Activated naive CD8-positive, alpha-beta T cell treated with anti-CD3 and anti-CD28 coated beads, Interleukin-2, amount 10 ng/mL, durations not matched to agents 7 days and 5 days (primary cell): ENCODE data around the gene CAPN11. TPM values are rescaled to one million over a fixed set of nuclear protein-coding genes. Genes with fewer than 3 reads are reported as not detected.
"Not testable (repeated sequence)": the region's sequence is repeated elsewhere in the genome, so short reads cannot be mapped to it uniquely, and the experiment has no call there.

Experiments
- ATAC-seq: fragments of 150-1000 bp; cut with Tn5 transposase; one replicate; pipeline ENCODE4 v1.10.0; 2021; ENCODE audit warnings: low read depth, moderate library complexity
- POLR2A ChIA-PET: fragments of 350-600 bp; sonication (Branson Sonifier 250); formaldehyde crosslinking; loops from one replicate; lab custom pipeline; 2021; ENCODE audit warnings: antibody characterized with exemption; lab: Charles Lee
- DNase-seq: peaks from one replicate; pipeline ENCODE4 v3.0.0; 2021
- H3K27ac Mint-ChIP-seq: one replicate; pipeline ENCODE4 v1.8.0; 2022; ENCODE audit warnings: mild to moderate bottlenecking, mixed read lengths
- H3K27me3 Mint-ChIP-seq: one replicate; pipeline ENCODE4 v1.8.0; 2022; ENCODE audit warnings: mild to moderate bottlenecking, moderate library complexity, mixed read lengths
- H3K36me3 Mint-ChIP-seq: one replicate; pipeline ENCODE4 v1.8.0; 2021; ENCODE audit warnings: mild to moderate bottlenecking, mixed read lengths
- H3K4me1 Mint-ChIP-seq: one replicate; pipeline ENCODE4 v1.8.0; 2021; ENCODE audit warnings: mixed read lengths
- H3K4me3 Mint-ChIP-seq: one replicate; pipeline ENCODE4 v1.8.0; 2022; ENCODE audit warnings: mild to moderate bottlenecking, moderate library complexity, mixed read lengths
- H3K9me3 Mint-ChIP-seq: one replicate; pipeline ENCODE4 v1.8.0; 2021; ENCODE audit warnings: mixed read lengths
- total RNA-seq, 2 experiments: library from RNA; stranded (reverse); gene quantifications; one replicate each; pipeline ENCODE4 v1.2.3, GENCODE V29; 2021

The CAPN11 gene
- total RNA-seq, 2 experiments from 2014 or later: not detected

DNA sequence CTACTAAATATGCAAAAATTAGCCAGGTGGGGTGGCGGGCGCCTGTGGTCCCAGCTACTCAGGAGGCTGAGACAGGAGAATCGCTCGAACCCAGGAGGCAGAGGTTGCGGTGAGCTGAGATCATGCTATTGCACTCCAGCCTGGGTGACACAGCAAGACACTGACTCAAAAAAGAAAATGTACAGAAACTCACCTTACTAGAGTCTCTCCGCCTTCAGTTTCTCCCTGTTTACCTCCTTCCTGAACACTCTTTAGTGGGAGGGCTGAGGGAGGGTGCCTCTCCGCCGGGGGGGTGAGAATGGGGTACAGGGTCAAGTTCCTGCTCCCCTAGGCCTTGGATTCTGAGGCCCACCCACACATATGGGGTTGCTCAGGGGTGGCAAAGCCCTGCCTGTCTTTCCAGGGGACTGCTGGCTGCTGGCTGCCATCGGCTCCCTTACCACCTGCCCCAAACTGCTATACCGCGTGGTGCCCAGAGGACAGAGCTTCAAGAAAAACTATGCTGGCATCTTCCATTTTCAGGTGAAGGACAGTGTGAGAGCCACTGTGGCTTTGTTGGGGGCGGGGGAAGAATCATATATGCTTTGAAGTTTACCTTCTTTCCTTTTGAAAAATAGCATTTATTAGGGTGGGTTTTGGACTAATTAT, 13.4 kb downstream of the CAPN11 start:
- Mint-ChIP-seq H3K9me3 (no peaks in the 10 kb centered on the region), H3K36me3 (no peaks in the 10 kb centered on the region), H3K4me3 (no peak overlapping the region), H3K27me3 (peaks cover 20% of the 10 kb centered on the region), H3K4me1 (peaks cover 10% of the 10 kb centered on the region), H3K27ac (no peak overlapping the region)
- DNase-seq (no peak), ATAC-seq (no peak)
- POLR2A ChIA-PET: interaction anchor here (1.5 kb wide), 1 partner anchor 83 kb away, joined by 6 read pairs; no protein-coding TSS in a partner anchor

DNA sequence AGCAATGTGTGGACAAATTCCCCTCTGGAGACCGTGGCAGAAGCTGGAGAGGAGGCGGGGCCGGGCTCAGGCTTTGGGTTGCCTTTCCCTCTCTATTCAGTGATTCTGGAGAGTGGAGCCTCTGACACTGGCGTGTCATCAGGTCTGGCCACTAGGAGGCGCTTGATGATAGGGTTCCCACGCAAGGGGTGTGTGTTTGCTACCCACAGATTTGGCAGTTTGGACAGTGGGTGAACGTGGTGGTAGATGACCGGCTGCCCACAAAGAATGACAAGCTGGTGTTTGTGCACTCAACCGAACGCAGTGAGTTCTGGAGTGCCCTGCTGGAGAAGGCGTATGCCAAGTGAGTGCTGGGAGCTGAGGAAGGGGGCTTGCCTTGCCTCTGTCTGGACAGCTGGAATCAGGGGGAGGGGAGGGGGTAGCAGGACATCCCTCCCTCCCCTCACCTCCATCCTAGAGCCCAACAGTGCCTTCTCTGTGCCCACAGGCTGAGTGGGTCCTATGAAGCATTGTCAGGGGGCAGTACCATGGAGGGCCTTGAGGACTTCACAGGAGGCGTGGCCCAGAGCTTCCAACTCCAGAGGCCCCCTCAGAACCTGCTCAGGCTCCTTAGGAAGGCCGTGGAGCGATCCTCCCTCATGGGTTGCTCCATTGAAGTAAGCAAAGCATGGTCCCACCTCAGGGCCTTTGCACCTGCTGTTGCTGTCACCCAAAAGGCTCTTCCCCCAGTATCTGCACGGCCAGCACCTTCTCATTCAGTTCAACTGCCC, 14.3 kb downstream of the CAPN11 start:
- Mint-ChIP-seq H3K27me3 (peaks cover 23% of the 10 kb centered on the region), H3K9me3 (no peaks in the 10 kb centered on the region), H3K36me3 (no peaks in the 10 kb centered on the region), H3K27ac (peak overlapping the region; percentile 13), H3K4me3 (no peak overlapping the region), H3K4me1 (peaks cover 16% of the 10 kb centered on the region)
- POLR2A ChIA-PET: interaction anchor here (1.0 to 1.5 kb wide), 2 partner anchors 74 to 82 kb away, joined by 5 to 6 read pairs; partner anchors contain the start of gene HSP90AB1
- ATAC-seq (peak; percentile 79), DNase-seq (peak; percentile 77)

DNA sequence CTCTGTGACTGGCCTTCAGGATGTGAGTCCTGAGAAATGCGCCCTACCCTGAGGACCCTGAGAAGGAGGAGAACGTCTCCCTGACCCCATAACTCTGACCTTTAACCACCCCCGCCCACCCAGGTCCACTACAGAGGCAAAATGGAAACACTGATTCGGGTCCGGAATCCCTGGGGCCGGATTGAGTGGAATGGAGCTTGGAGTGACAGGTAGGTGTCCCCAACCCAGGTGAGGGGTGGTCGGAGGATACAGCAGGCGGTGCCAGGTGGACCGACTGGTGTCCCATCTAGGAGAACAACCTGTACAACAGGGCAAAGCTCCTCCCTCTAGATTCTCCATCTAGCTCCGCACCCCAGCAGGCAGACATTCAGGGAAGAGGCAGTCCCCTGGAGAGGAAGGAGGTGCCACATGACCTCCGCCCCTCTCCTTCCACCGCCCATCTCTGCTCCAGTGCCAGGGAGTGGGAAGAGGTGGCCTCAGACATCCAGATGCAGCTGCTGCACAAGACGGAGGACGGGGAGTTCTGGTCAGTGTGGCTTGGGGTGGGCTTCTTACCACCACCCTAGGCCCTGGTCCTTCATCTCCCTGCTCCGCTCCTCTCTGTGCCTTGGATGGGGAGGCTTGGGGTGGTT, 17.6 kb downstream of the CAPN11 start:
- no peak overlapping the region for H3K27ac Mint-ChIP-seq
- H3K4me1 Mint-ChIP-seq: peaks cover 16% of the 10 kb centered on the region
- ATAC-seq: no peak
- no peak for DNase-seq
- H3K27me3 Mint-ChIP-seq: peaks cover 21% of the 10 kb centered on the region
- no peaks in the 10 kb centered on the region for H3K9me3 Mint-ChIP-seq
- POLR2A ChIA-PET: interaction anchor here (1.6 to 2.2 kb wide), 2 partner anchors 71 to 80 kb away, joined by 5 to 16 read pairs; partner anchors contain the start of gene HSP90AB1
- no peaks in the 10 kb centered on the region for H3K36me3 Mint-ChIP-seq
- peak overlapping the region; percentile 74 for H3K4me3 Mint-ChIP-seq

DNA sequence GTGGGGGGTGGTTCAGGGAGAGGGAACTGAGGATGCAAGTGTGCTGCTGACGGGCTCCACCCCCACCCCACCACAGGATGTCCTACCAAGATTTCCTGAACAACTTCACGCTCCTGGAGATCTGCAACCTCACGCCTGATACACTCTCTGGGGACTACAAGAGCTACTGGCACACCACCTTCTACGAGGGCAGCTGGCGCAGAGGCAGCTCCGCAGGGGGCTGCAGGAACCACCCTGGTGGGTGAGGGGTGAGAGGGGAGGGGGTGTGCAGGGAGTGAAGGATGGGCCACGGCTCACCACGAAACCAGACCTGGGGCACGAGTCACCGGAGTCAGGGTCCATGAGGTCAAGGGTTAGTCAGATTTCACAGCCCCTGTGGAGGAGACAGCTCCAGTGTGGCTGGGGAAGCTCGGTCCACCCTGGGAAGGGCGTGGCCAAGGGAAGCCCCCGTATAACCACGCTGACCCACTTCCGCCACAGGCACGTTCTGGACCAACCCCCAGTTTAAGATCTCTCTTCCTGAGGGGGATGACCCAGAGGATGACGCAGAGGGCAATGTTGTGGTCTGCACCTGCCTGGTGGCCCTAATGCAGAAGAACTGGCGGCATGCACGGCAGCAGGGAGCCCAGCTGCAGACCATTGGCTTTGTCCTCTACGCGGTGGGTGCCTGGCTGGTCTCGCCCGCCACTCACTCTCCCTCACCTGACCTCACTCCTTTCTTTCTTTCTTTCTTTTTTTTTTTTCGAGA, 18.3 kb downstream of the CAPN11 start:
- DNase-seq (peak; percentile 63), ATAC-seq (peak; percentile 61)
- peaks cover 20% of the 10 kb centered on the region for H3K27me3 Mint-ChIP-seq
- no peaks in the 10 kb centered on the region for H3K9me3 Mint-ChIP-seq
- H3K4me3 Mint-ChIP-seq: peak overlapping the region; percentile 74
- POLR2A ChIA-PET: interaction anchor here (1.6 to 2.2 kb wide), 2 partner anchors 70 to 79 kb away, joined by 5 to 16 read pairs; partner anchors contain the start of gene HSP90AB1
- peak overlapping the region; percentile 73 for H3K27ac Mint-ChIP-seq
- H3K4me1 Mint-ChIP-seq: peaks cover 16% of the 10 kb centered on the region
- no peaks in the 10 kb centered on the region for H3K36me3 Mint-ChIP-seq

DNA sequence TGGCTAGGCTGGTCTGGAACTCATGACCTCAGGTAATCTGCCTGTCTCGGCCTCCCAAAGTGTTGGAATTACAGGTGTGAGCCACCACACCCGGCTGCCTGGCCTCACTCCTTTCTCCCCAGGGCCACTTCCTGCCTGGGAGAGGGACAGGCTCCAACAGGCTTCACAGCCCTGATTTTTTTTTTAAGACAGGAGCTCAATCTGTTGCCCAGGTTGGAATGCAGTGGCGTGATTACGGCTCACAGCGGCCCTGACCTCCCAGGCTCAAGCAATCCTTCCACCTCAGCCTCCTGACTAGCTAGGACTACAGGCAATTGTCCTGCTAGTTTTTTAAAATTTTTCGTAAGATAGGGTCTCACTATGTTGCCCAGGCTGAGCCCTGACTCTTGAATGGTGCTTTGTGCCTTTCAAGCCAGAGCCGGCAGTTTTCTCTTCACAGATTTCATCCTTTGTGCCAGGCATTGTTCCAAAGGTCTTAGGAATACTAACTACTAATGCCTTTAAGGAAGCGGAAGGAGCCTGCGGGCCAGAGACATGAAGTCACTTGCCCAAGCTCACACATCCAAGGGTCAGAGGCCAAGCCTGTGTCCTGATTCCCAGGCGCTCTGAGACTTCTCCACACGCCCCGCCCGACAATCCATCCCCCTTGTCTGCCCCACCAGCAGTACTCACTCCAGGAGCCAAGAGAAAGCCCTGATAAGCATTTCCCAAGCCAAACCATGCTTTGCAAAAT, 19.2 kb downstream of the CAPN11 start:
- Mint-ChIP-seq H3K27ac (no peak overlapping the region), H3K4me1 (peaks cover 12% of the 10 kb centered on the region), H3K9me3 (no peaks in the 10 kb centered on the region), H3K36me3 (no peaks in the 10 kb centered on the region), H3K27me3 (peaks cover 14% of the 10 kb centered on the region), H3K4me3 (peak overlapping the region; percentile 74)
- ATAC-seq (no peak), DNase-seq (no peak)
- POLR2A ChIA-PET: interaction anchor here (0.6 to 2.2 kb wide), 3 partner anchors 43 to 79 kb away, joined by 4 to 16 read pairs (median 5); partner anchors contain the start of gene HSP90AB1

DNA sequence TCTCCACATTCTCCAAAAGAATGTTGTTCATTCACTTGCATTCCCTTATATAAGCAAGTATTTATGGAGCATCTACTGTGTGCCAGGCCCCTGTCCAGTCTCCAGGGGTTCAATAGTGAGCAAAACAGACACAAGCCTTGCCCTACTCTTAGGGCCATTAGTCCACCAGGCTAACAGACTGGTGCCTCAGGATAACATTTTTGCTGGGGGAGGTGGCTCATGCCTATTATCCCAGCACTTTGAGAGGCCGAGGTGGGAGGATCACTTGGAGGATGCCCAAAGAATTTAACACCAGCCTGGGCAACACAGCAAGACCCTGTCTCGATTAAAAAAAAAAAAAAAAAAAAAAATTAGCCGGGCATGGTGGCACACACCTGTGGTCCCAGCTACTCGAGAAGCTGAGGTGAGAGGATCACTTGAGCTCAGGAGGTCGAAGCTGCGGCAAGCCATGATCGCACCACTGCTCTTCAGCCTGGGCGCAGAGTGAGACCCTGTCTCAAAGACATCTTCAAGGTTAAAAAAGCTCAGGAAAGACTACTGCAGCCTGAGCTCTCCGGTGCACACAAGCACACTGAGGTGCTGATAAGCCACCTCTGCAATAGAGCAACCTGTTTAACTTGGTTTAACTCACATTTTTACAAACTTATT, 19.9 kb downstream of the CAPN11 start:
- Mint-ChIP-seq H3K27me3 (peaks cover 14% of the 10 kb centered on the region), H3K27ac (no peak overlapping the region)

DNA sequence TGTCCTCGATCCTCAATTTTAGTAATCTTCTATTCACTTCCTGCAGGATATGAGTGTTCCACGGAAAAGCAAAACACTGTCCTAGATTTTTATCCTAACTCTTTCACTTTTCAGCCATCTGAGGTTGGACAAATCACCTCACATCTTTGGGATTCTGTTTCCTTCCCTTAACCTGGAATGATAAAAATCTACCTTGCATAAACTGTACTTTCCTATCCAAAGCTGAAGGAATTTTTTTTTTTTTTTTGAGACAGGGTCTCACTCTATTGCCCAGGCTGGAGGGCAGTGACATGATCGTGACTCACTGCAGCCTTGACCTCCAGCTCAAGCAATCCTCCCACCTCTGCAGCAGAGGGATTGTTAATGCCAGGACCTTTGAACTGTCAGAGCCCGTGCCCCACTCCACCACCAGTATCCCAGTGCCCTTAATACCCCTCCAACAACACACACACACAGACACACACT, 20.5 kb downstream of the CAPN11 start:
- Mint-ChIP-seq H3K36me3 (no peaks in the 10 kb centered on the region), H3K27ac (no peak overlapping the region), H3K4me3 (no peak overlapping the region), H3K27me3 (peaks cover 14% of the 10 kb centered on the region), H3K9me3 (no peaks in the 10 kb centered on the region), H3K4me1 (peaks cover 12% of the 10 kb centered on the region)
- ATAC-seq (no peak), DNase-seq (no peak)
- POLR2A ChIA-PET: interaction anchor here (0.6 kb wide), 1 partner anchor 782 kb away, joined by 6 read pairs; no protein-coding TSS in a partner anchor

More for the DNA sequence above, 19.9 kb downstream of the CAPN11 start:
- ATAC-seq (no peak), DNase-seq (no peak)
- Mint-ChIP-seq H3K9me3 (no peaks in the 10 kb centered on the region), H3K4me1 (peaks cover 12% of the 10 kb centered on the region), H3K4me3 (no peak overlapping the region), H3K36me3 (no peaks in the 10 kb centered on the region)
- POLR2A ChIA-PET: interaction anchor here (0.6 kb wide), 1 partner anchor 781 kb away, joined by 6 read pairs; no protein-coding TSS in a partner anchor

DNA sequence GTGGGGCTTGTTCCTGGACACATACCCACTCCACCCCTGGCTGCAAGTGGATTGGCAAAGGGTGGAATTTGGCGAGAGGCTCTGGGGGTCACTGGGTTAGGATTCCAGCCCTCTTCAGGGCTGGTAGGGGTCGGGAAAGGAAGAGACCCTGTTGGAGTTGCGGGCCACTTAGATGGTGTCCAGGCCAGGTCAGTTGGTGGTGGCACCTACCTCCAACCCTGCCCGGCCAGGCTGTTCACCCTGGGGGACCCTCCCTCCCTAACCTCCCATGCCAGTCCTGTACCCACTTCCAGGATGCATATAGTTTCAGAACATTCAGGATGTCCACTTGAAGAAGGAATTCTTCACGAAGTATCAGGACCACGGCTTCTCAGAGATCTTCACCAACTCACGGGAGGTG, 21.0 kb downstream of the CAPN11 start:
- POLR2A ChIA-PET: no interaction called here
- ATAC-seq (no peak), DNase-seq (no peak)
- Mint-ChIP-seq H3K36me3 (no peaks in the 10 kb centered on the region), H3K9me3 (no peaks in the 10 kb centered on the region), H3K27me3 (peaks cover 11% of the 10 kb centered on the region), H3K4me3 (no peak overlapping the region), H3K4me1 (peaks cover 12% of the 10 kb centered on the region), H3K27ac (no peak overlapping the region)

DNA sequence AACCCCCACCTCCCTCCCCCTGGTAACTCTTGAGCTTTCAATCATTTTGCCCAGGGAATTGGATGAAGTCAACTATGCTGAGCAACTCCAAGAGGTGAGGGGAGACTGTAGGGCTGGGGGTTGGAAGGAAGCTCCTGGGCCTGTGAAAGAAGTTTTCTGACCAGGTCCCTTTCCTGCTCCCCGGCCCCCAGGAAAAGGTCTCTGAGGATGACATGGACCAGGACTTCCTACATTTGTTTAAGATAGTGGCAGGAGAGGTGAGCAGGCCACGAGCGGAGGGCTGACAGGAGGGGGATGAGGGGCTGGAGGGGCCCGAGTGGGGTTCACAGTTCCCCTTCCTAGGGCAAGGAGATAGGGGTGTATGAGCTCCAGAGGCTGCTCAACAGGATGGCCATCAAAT, 21.8 kb downstream of the CAPN11 start:
- peaks cover 7% of the 10 kb centered on the region for H3K27me3 Mint-ChIP-seq
- no peak overlapping the region for H3K27ac Mint-ChIP-seq
- ATAC-seq: peak; percentile 9
- POLR2A ChIA-PET: no interaction called here
- H3K36me3 Mint-ChIP-seq: no peaks in the 10 kb centered on the region
- H3K9me3 Mint-ChIP-seq: no peaks in the 10 kb centered on the region
- no peak overlapping the region for H3K4me3 Mint-ChIP-seq
- peaks cover 14% of the 10 kb centered on the region for H3K4me1 Mint-ChIP-seq
- DNase-seq: no peak

DNA sequence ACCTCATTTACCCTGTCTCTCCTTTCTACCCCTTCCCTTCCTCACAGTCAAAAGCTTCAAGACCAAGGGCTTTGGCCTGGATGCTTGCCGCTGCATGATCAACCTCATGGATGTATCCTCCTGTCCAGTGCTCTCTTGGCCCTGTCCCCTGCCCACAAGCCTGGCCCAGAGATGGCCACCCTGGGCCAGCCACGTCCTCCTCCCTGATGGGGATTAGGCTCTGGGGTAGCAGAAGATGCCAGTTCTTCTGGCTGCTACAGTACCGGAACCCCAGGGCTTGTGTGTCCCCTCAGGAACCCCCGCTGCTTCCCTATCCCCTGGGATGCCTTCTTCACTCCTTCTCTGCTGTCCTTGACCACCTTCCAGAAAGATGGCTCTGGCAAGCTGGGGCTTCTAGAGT, 22.3 kb downstream of the CAPN11 start:
- H3K27me3 Mint-ChIP-seq: peaks cover 7% of the 10 kb centered on the region
- POLR2A ChIA-PET: no interaction called here

DNA sequence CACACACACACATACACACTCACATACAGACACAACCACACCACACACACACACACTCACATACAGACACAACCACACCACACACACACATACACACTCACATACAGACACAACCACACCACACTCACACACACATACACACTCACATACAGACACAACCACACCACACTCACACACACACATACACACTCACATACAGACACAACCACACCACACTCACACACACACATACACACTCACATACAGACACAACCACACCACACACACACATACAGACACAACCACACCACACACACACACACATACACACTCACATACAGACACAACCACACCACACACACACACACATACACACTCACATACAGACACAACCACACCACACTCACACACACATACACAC, 23.2 kb downstream of the CAPN11 start:
- H3K4me3 Mint-ChIP-seq, H3K27ac Mint-ChIP-seq, H3K36me3 Mint-ChIP-seq, ATAC-seq, POLR2A ChIA-PET, H3K27me3 Mint-ChIP-seq, DNase-seq, H3K9me3 Mint-ChIP-seq: not testable (repeated sequence)
- peaks cover 17% of the 10 kb centered on the region for H3K4me1 Mint-ChIP-seq

More for the DNA sequence above, 22.3 kb downstream of the CAPN11 start:
- Mint-ChIP-seq H3K4me1 (peaks cover 17% of the 10 kb centered on the region), H3K36me3 (no peaks in the 10 kb centered on the region), H3K27ac (no peak overlapping the region), H3K4me3 (no peak overlapping the region), H3K9me3 (no peaks in the 10 kb centered on the region)
- ATAC-seq (peak; percentile 10), DNase-seq (no peak)
